DMS53 (cell line): Measurements from ENCODE around the gene CIT.

ENCODE experiments used
- DNase-seq: peaks from one replicate; lab custom pipeline; 2025; lab: John Stamatoyannopoulos, UW

The CIT gene

DNA sequence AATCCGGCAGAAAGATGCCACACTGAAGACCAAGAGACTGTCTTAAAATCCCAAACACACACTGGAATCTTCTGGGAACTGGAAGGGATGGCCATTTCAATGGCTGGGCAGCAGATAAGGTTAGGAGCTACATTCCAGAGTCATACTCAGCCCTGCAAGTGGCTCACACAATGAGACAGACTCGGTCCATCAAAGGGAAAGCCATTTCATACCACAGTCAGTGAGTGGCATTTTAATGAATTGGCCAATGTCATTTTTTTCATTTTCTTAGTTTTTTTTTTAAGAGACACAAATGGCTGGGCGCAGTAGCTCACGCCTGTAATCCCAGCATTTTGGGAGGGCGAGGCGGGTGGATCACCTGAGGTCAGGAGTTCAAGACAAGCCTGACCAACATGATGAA, 17.9 kb downstream of the CIT start:
- DNase-seq: no peak

DNA sequence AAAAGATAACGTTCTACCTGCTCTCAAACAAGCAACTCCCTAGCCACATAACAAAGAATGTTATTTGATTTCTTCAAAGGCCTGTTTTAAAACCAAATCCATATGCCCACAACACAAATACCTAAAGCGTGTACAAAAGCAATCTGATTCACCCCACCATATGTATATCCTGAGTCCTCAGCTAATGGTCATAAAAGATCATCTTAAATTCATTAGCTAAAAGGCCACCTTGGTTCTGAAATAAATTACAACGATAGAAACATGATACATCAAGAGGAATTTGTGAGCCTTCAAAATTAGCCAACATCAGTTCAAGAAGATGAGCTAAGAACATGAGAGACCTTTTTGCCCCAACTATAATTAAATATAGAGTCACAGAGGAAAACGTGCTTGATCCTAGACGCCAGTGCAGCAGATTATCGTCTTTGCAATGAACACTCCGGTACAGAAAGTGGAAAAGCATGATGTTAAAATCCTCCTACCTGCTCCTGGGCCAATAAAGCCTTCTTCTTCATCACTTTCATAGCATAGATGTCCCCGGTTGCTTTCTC, 20.0 kb downstream of the CIT start:
- no peak for DNase-seq

GRCh38 chr12:119850330-119850729, 26.8 kb downstream of the CIT start:
- no peak for DNase-seq

- no peak for DNase-seq
These were observed 34.0 kb downstream of the CIT start for GRCh38 chr12:119843100-119843499.

DNA sequence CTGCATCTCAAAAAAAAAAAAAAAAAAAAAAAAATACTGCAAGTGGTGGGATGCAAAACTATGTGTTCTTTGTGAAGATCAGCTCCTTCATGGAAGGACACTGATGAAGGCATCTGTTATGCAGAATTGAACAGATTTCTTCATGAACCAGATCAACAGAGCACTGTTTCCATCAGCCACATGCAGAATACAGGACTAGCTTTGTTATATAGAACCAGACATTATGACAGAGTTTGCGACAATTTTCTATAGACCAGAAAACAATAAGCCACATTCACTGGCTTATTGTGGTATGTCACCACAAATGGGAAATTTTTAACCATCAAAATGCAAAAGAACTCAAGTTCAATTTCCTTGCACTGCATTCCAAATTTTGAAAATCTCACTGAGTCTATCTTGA, 34.7 kb downstream of the CIT start:
- no peak for DNase-seq

- no peak for DNase-seq
These were observed 35.5 kb downstream of the CIT start for GRCh38 chr12:119841433-119842210.

- no peak for DNase-seq
These were observed 36.5 kb downstream of the CIT start for GRCh38 chr12:119840582-119840981.

- no peak for DNase-seq
These were observed 37.0 kb downstream of the CIT start for GRCh38 chr12:119840168-119840567.

DNA sequence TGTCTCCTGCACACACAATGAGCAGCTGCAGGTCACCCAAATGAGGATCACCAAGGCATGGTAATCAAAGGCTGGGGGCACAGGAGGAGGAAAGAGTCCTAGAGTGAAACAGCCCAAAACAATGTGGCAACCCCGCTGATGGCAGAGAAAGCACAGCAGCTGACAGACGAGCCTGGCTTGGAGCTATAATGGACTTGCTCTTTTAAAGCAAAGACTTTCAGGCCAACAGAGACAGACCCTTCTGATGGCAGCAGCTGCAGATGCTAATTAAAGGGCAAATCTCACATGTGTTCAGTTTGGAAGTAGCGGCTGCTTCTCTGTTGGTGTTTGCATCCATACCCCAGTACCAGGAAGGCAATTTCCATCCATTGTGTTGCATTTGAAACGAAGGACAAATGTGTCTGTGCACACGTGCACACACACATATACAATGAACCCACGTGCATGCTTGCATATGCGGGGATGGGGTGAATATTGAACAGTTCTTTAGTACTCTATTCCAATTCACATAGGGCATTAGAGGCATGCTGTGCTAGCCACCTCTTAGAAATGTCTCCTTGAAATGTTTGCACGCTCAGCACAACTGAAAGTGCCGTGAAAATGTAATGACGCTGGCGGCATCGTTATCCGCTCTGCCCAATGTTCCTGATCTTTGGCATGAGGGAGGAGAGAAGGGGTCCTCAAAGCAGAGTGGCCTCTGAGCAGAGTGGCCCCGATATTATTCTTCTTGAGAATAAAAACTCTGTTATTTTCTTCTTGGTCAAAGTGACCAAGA, 38.1 kb downstream of the CIT start:
- no peak for DNase-seq

- DNase-seq: no peak
These were observed 40.3 kb downstream of the CIT start for GRCh38 chr12:119836781-119837180.

DNA sequence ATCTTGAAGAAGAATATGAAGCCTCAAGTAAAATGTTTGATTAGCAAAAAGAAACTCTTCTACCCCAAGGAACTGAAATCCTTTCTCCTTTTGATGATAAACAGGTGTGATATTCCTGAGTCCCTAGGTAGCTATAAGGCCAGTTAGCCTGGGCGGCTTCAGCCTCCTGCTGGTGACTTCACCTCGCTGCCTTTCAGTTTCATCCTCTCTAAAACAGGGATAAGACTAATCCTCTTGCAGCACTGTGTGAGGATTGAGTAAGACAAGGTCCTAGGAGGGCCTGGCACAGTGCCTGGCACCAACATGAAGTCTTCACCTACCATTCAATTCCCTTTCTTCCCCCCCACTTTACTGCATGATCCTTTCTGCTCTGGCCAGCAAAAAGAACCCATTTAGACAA, 42.1 kb downstream of the CIT start:
- peak; percentile 33 for DNase-seq

GRCh38 chr12:119829439-119829838, 47.7 kb downstream of the CIT start:
- no peak for DNase-seq

DNA sequence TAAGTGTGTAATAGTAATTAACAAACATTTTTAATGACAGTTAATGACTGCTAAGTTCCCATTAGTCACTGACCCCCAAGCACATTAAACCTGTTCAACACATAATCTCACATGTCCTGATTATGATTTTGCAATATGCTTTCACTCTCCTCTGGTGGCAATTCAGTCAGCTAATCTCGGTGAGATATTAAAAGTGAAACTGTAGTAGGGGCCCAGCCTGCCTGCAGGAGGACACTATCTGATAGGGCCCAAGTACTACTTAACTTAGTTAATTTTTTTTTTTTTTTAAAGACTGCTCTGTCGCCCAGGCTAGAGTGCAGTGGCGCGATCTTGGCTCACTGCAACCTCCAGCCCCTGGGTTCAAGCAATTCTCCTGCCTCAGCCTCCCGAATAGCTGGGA, 48.8 kb downstream of the CIT start:
- no peak for DNase-seq

DNA sequence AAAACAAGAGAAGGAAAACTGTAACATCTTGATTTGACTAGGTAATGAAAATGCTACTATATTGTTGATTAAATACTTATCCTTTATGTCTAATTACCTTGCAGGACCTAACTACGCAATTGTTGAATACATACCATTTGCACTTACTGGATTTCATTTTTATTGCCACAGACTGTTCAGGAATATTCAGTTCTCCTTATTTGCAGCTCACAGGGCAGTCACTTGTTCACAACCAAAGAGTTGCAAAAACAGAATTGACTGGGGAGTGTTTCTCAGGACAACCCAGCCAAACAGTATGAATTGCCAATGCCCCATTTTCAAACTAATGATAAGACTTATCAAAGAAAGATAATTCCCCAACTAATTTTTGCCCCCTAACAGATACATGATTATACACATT, 49.4 kb downstream of the CIT start:
- DNase-seq: no peak

DNA sequence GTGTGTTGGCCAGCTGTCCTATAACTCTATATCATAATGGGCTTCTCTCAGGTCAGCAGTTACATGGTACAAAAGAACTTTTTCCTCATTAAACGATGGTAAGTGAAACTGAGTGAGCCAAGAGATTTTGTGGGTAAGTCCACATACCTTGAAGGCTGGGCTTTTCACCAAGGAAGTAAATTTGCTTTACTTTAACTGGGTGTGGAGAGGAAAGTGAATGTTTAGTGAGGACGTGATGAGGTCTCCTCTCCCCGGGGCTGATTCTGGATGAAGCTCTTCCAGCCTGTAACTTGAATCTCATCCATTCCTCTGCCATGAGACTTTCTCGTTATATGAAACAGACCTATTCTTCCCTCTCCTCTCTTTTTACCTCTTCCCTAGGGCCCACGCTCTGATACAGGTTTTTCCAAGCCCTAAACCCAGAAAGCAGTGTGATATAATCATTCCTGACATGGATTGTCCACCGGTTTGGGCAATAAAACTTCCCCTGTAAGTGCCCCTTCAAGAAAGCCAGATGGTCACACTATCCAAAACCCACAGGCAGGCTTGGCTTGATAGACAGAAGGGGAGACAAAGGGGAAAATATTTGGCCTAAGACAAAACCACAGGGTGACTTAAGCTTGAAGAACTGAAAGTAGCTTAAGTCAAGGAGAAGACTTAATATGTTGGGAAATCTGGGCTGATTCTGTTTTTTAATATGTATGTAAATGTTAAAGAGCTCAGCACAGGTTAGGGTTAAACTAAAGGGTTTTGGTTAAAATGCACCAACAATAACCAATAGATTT, 50.3 kb downstream of the CIT start:
- no peak for DNase-seq

DNA sequence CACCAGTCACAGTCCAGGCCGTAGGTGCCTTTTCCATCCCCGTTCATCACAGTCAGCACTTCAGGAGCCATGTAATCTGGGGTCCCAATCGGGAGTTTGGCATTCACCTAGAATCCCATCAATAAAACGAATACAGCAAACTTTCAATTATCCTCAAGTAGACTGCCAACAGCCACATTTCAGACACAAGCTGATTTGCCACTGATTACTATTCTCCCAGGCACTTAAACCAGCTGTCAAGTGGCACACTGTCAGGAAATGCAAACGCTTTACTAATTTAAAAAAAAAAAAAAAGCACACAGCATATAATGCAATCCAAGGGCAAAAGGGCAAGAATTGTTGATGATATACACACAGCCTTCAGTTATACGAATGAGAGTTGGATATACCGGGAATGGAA, 51.9 kb downstream of the CIT start:
- DNase-seq: no peak

- DNase-seq: no peak
These were observed 55.1 kb downstream of the CIT start for GRCh38 chr12:119822046-119822445.

DNA sequence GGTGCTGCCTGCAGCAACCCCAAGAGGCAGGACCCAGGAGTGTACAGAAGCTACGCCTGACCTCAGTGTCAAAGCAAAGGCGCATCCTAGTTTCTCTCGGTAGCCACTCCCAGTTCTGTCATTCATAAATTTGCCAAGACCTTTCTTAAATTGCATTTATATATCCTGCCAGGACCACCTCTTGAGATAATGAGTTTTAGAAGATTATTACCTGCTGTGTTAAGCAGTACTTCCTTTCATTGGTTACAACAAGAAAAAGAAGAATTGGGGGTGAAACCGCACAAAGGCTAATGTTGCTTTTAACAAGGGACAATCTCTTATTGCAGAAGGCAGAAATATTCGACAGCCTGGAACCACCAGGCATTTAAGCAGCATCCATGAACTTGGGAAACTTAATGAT, 57.8 kb downstream of the CIT start:
- DNase-seq: no peak

- no peak for DNase-seq
These were observed 59.4 kb downstream of the CIT start for GRCh38 chr12:119817546-119818343.

DNA sequence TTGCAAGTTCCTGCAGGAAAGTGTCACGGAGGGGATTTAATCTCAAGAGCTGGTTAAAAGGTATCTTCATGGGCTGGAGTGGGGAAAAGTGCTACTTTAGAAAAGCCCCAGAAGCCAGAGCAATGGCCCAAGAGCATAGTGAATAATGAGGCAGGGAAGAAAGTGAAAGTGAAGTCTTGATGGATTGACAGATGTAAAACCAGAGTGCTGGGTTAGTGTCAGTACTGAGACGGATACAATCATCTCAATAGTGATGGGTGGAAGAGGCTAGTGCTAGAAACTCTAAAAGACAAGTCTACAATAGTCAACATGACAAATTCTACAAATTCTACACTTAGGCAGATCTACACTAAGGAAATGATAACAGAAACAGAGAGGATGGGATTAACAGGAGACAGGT, 68.1 kb downstream of the CIT start:
- DNase-seq: no peak

- DNase-seq: no peak
These were observed 68.7 kb downstream of the CIT start for GRCh38 chr12:119808441-119808840.

- peak; percentile 46 for DNase-seq
These were observed 69.7 kb downstream of the CIT start for GRCh38 chr12:119807380-119807779.
